ENCODE results near the gene ANGPTL4. TPM values are rescaled to one million over a fixed set of nuclear protein-coding genes. Genes with fewer than 3 reads are reported as not detected.

ANGPTL4 gene
- polyA plus RNA-seq, 1 donor from 2014 or later, result not detected

DNA sequence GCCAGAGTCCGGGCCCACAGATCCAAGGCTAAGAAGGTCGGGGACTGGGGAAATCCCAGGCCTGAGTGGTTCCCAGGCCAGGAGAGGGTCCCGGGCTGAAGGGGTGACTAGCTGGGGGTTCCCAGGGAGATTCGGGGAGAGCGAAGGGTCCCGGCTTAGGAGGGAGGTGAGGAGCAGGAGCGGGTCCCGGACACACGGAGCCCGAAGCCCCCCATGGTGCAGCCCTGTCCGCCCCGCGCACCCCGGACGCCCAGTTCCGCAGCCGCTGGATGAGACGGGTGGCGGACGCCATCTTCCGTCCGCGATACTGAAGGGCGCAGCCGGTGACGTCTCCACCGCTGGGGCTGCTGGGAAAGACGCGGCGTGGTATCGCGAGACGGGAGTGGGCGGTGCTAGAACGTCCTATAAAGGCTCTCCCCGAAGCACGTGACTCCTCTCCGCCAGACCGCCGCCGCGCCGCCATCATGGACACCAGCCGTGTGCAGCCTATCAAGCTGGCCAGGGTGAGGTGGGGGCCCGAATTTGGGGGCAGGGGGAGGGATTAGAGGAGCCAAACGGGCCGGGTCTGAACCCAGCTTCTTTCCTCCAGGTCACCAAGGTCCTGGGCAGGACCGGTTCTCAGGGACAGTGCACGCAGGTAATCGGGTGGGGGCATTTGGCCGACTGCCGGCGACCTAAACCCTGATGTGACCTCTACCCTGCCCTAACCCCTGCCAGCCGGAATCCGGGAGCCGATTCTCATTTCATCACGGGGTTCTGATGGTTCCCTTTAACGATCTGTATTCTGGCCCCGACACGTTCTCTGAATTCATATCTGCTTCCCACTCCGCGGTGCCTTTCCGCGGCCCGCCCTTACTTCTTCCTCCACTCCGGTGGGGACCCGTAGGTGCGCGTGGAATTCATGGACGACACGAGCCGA, 42.6 kb upstream of the ANGPTL4 start, which contains the start of the genes NDUFA7 and RPS28:
TSS of gene NDUFA7 (minus strand) at position 309 of the 919 bp plus-strand sequence. CDS start at position 292, 17 bp downstream.
TSS of gene RPS28 (plus strand) at position 430 of the 919 bp plus-strand sequence. CDS start at position 465, 35 bp downstream.
- Histone ChIP-seq H4K20me1 (ENCODE audit: insufficient read depth) (peaks cover 6% of the 10 kb centered on the region), H3K9me2 (ENCODE audit: insufficient read depth, low read length) (no peaks in the 10 kb centered on the region), H2AFZ (ENCODE audit: low read depth, low read length) (peak within 1 kb of the TSS; percentile 82), H3K9me3 (ENCODE audit: low read length) (no peaks in the 10 kb centered on the region), H3K4me3 (ENCODE audit: low read length) (peak within 1 kb of the TSS; percentile 83), H3K9ac (ENCODE audit: low read length) (peak within 1 kb of the TSS; percentile 95), H3K36me3 (ENCODE audit: insufficient read depth, low read length) (no peaks in the 10 kb centered on the region), H3K4me2 (ENCODE audit: low read length) (peak within 1 kb of the TSS; percentile 100), H3K27ac (ENCODE audit: low read length) (peak within 1 kb of the TSS; percentile 90), H3F3A (ENCODE audit: insufficient read depth, low read length, poor library complexity, severe bottlenecking) (no peaks in the 10 kb centered on the region), H3K79me2 (replicated peaks; ENCODE audit: insufficient read depth, low read length) (peaks cover 29% of the 10 kb centered on the region), H3K27me3 (ENCODE audit: insufficient read depth, low read depth, low read length) (no peaks in the 10 kb centered on the region)
- TF ChIP-seq RAD21 (conservative IDR thresholded peaks at IDR 0.05) (peak; percentile 58), MXI1 (conservative IDR thresholded peaks at IDR 0.05; ENCODE audit: poor library complexity, severe bottlenecking) (peak; percentile 72), EZH2 (IDR thresholded peaks at IDR 0.05; ENCODE audit: borderline replicate concordance, insufficient read depth, low read length, poor library complexity, severe bottlenecking) (no peak), SMC3 (conservative IDR thresholded peaks at IDR 0.05; ENCODE audit: poor library complexity) (peak; percentile 47), POLR2AphosphoS5 (IDR thresholded peaks at IDR 0.05) (peak; percentile 98), TAF1 (IDR thresholded peaks at IDR 0.05; ENCODE audit: low read depth) (peak; percentile 99), EP300 (conservative IDR thresholded peaks at IDR 0.05; ENCODE audit: poor library complexity, severe bottlenecking) (peak; percentile 50)
- TF ChIP-seq, protein P1, sequence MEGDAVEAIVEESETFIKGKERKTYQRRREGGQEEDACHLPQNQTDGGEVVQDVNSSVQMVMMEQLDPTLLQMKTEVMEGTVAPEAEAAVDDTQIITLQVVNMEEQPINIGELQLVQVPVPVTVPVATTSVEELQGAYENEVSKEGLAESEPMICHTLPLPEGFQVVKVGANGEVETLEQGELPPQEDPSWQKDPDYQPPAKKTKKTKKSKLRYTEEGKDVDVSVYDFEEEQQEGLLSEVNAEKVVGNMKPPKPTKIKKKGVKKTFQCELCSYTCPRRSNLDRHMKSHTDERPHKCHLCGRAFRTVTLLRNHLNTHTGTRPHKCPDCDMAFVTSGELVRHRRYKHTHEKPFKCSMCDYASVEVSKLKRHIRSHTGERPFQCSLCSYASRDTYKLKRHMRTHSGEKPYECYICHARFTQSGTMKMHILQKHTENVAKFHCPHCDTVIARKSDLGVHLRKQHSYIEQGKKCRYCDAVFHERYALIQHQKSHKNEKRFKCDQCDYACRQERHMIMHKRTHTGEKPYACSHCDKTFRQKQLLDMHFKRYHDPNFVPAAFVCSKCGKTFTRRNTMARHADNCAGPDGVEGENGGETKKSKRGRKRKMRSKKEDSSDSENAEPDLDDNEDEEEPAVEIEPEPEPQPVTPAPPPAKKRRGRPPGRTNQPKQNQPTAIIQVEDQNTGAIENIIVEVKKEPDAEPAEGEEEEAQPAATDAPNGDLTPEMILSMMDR (IDR thresholded peaks at IDR 0.05; ENCODE audit: poor library complexity, severe bottlenecking), result peak; percentile 57
- TF ChIP-seq, protein P2, sequence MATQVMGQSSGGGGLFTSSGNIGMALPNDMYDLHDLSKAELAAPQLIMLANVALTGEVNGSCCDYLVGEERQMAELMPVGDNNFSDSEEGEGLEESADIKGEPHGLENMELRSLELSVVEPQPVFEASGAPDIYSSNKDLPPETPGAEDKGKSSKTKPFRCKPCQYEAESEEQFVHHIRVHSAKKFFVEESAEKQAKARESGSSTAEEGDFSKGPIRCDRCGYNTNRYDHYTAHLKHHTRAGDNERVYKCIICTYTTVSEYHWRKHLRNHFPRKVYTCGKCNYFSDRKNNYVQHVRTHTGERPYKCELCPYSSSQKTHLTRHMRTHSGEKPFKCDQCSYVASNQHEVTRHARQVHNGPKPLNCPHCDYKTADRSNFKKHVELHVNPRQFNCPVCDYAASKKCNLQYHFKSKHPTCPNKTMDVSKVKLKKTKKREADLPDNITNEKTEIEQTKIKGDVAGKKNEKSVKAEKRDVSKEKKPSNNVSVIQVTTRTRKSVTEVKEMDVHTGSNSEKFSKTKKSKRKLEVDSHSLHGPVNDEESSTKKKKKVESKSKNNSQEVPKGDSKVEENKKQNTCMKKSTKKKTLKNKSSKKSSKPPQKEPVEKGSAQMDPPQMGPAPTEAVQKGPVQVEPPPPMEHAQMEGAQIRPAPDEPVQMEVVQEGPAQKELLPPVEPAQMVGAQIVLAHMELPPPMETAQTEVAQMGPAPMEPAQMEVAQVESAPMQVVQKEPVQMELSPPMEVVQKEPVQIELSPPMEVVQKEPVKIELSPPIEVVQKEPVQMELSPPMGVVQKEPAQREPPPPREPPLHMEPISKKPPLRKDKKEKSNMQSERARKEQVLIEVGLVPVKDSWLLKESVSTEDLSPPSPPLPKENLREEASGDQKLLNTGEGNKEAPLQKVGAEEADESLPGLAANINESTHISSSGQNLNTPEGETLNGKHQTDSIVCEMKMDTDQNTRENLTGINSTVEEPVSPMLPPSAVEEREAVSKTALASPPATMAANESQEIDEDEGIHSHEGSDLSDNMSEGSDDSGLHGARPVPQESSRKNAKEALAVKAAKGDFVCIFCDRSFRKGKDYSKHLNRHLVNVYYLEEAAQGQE (IDR thresholded peaks at IDR 0.05; ENCODE audit: borderline replicate concordance), result peak; percentile 97

DNA sequence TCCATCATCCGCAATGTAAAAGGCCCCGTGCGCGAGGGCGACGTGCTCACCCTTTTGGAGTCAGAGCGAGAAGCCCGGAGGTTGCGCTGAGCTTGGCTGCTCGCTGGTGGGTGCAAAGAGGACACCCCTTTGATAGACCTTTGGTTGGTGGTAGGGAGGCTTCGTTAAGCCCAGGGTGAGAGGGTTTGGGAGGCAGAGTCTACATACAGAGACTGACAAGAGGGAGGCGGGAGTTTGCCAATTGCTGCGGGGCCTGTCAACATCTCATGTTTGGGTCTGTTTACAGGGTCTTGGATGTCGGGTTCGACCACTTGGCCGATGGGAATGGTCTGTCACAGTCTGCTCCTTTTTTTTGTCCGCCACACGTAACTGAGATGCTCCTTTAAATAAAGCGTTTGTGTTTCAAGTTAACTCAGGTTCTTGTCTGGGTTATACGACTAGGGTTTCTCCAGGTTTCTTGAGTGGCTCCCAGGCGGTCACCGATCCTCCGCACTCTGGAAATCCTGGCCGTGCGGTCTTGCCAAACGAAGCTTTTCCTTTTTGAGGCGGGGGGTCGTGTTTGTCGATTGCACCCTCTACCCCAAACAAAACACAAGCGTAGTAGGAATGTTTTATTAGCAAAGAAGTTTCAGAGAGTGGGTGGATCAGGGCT, 41.8 kb upstream of the ANGPTL4 start:
- H3K27me3 ChIP-seq (ENCODE audit: insufficient read depth, low read depth, low read length), result no peaks in the 10 kb centered on the region
- H3K27ac ChIP-seq (ENCODE audit: low read length), result peak overlapping the region; percentile 66
- peaks cover 29% of the 10 kb centered on the region for H3K79me2 ChIP-seq (replicated peaks; ENCODE audit: insufficient read depth, low read length)
- peak; percentile 19 for TF ChIP-seq MXI1 (conservative IDR thresholded peaks at IDR 0.05; ENCODE audit: poor library complexity, severe bottlenecking)
- TF ChIP-seq TAF1 (IDR thresholded peaks at IDR 0.05; ENCODE audit: low read depth), result no peak
- H3K4me2 ChIP-seq (ENCODE audit: low read length), result peak overlapping the region; percentile 68
- no peaks in the 10 kb centered on the region for H3K9me2 ChIP-seq (ENCODE audit: insufficient read depth, low read length)
- H4K20me1 ChIP-seq (ENCODE audit: insufficient read depth), result peaks cover 6% of the 10 kb centered on the region
- H3K9ac ChIP-seq (ENCODE audit: low read length), result peak overlapping the region; percentile 95
- peak overlapping the region; percentile 83 for H3K4me3 ChIP-seq (ENCODE audit: low read length)
- H3K9me3 ChIP-seq (ENCODE audit: low read length), result no peaks in the 10 kb centered on the region
- no peaks in the 10 kb centered on the region for H3K36me3 ChIP-seq (ENCODE audit: insufficient read depth, low read length)
- no peaks in the 10 kb centered on the region for H3F3A ChIP-seq (ENCODE audit: insufficient read depth, low read length, poor library complexity, severe bottlenecking)
- no peak overlapping the region for H2AFZ ChIP-seq (ENCODE audit: low read depth, low read length)
